Measurements from ENCODE around the gene SFXN2.

SFXN2 gene

DNA sequence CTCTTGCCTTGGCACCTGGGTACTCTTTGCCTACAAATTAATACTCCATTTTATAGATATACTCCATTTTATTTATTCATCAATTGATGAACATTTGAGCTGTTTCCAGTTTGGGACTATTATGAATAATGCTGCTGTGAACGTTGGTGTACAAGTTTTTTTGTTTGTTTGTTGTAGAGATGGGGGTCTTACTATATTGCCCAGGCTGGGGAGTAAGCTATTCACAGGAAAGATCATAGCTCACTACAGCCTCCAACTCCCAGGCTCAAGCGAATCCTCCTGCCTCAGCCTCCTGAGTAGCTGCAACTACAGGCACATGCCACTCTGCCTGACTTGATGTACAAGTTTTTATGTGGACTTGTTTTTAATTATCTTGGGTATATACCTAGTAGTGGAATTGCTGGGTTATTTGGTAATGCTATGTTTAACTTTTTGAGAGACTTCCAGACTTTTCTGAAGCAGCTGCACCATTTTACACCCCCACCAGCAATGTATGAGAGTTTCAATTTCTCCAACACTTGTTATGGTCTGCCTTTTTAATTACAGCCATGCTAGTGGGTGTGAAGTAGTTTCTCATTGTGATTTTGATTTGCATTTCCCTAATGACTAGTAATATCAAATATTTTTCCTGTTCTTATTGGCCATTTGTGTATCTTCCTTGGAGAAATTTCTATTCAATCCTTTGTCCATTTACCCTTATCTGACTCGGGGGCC, 45.2 kb downstream of the SFXN2 start:
- Histone ChIP-seq H3K9me3 (ENCODE audit: control insufficient read depth in 1 of 2, low read length in 2 of 2) (no peaks in the 10 kb centered on the region), H3K36me3 (ENCODE audit: control insufficient read depth in 1 of 2, insufficient read depth in 2 of 2, low read length in 2 of 2) (peaks cover 0 to 3% of the 10 kb centered on the region in 2 donors), H3K4me1 (ENCODE audit: control insufficient read depth in 1 of 2, insufficient read depth in 2 of 2, low read length in 2 of 2) (peaks cover 0 to 11% of the 10 kb centered on the region in 2 donors), H3K27me3 (ENCODE audit: low read depth, low read length) (no peaks in the 10 kb centered on the region), H3K27ac (ENCODE audit: low read length) (no peak overlapping the region), H3K4me3 (ENCODE audit: low read depth in 1 of 2, low read length in 2 of 2) (no peak overlapping the region)

DNA sequence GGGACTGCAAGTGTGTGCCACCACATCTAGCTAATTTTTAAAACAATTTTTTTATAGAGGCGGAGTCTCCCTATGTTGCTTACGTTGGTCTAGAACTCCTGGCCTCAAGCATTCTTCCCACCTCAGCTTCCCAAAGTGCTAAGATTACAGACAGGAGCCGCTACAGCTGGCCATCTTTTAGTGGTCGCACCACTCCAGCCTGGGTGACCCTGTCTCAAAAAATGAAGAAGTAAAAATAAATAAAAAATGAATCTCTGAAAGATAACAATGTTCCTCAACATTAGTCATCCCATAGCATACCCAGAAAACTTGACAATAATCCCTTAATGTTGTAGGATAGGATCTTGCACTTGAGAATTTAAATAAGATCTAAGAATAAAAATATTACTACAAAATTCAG, 47.5 kb downstream of the SFXN2 start:
- Histone ChIP-seq H3K27me3 (ENCODE audit: low read depth, low read length) (no peaks in the 10 kb centered on the region), H3K4me3 (ENCODE audit: low read depth in 1 of 2, low read length in 2 of 2) (no peak overlapping the region), H3K27ac (ENCODE audit: low read length) (no peak overlapping the region), H3K4me1 (ENCODE audit: control insufficient read depth in 1 of 2, insufficient read depth in 2 of 2, low read length in 2 of 2) (peaks cover 0 to 16% of the 10 kb centered on the region in 2 donors), H3K36me3 (ENCODE audit: control insufficient read depth in 1 of 2, insufficient read depth in 2 of 2, low read length in 2 of 2) (peaks cover 0 to 3% of the 10 kb centered on the region in 2 donors), H3K9me3 (ENCODE audit: control insufficient read depth in 1 of 2, low read length in 2 of 2) (no peaks in the 10 kb centered on the region)

DNA sequence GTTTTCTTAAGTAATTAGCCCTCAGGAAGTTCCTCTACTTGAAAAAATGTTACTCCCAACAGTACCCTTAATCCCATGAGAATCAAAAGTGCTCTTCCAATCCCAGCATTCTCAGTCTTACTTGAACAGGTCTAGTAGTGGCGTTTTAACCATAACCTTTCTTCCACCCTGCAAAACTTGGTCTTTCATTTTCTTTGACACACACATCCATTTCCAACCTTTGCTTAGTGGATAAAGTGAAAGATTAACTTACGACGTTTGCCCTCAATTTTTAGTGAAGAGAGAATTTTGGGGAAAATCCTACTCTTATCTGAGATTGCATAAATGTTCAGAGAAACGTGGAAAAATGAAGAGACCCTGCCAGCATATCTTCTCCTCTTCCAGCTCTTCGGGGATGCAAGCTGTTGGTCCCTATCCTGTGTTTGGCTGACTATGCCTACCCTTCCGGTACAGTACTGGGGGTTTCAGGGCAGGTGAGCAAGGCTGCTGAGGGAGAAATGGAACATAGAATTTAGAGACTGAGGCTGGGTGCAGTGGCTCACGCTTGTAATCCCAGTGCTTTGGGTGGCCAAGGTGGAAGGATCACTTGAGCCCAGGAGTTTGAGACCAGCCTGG, 48.1 kb downstream of the SFXN2 start:
- no peak overlapping the region for H3K27ac ChIP-seq (ENCODE audit: low read length)
- H3K36me3 ChIP-seq (ENCODE audit: control insufficient read depth in 1 of 2, insufficient read depth in 2 of 2, low read length in 2 of 2), result peaks cover 0 to 3% of the 10 kb centered on the region in 2 donors
- H3K4me1 ChIP-seq (ENCODE audit: control insufficient read depth in 1 of 2, insufficient read depth in 2 of 2, low read length in 2 of 2), result peaks cover 0 to 21% of the 10 kb centered on the region in 2 donors

DNA sequence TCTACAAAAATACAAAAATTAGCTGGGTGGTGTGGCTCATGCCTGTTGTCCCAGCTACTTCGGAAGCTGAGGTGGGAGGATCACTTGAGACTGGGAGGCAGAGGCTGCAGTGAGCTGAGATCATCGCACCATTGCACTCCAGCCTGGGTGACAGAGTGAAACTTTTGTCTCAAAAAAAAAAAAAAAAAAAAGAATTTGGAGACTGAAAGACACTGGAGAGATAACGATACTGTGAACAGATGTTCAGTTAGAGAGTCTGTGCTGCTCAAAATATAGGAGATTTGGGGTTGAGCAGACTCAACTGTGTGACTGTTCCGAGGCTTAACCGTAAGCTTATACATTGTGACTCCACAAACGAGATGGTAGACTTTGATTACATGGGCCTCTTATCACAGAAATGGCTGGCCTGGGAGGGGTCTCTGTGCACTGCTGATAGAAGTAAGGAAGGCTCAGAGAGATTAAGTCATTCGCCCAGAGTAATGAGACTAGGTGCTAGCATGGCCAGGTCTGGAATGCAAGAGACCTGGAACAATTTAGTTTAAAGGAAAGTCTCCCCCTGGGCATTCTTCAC, 48.7 kb downstream of the SFXN2 start:
- Histone ChIP-seq H3K36me3 (ENCODE audit: control insufficient read depth in 1 of 2, insufficient read depth in 2 of 2, low read length in 2 of 2) (peaks cover 0 to 3% of the 10 kb centered on the region in 2 donors), H3K27me3 (ENCODE audit: low read depth, low read length) (no peaks in the 10 kb centered on the region), H3K27ac (ENCODE audit: low read length) (no peak overlapping the region), H3K4me1 (ENCODE audit: control insufficient read depth in 1 of 2, insufficient read depth in 2 of 2, low read length in 2 of 2) (peaks cover 0 to 21% of the 10 kb centered on the region in 2 donors), H3K9me3 (ENCODE audit: control insufficient read depth in 1 of 2, low read length in 2 of 2) (no peaks in the 10 kb centered on the region), H3K4me3 (ENCODE audit: low read depth in 1 of 2, low read length in 2 of 2) (no peak overlapping the region)

More for the DNA sequence above, 48.1 kb downstream of the SFXN2 start:
- Histone ChIP-seq H3K9me3 (ENCODE audit: control insufficient read depth in 1 of 2, low read length in 2 of 2) (no peaks in the 10 kb centered on the region), H3K27me3 (ENCODE audit: low read depth, low read length) (no peaks in the 10 kb centered on the region), H3K4me3 (ENCODE audit: low read depth in 1 of 2, low read length in 2 of 2) (no peak overlapping the region)

DNA sequence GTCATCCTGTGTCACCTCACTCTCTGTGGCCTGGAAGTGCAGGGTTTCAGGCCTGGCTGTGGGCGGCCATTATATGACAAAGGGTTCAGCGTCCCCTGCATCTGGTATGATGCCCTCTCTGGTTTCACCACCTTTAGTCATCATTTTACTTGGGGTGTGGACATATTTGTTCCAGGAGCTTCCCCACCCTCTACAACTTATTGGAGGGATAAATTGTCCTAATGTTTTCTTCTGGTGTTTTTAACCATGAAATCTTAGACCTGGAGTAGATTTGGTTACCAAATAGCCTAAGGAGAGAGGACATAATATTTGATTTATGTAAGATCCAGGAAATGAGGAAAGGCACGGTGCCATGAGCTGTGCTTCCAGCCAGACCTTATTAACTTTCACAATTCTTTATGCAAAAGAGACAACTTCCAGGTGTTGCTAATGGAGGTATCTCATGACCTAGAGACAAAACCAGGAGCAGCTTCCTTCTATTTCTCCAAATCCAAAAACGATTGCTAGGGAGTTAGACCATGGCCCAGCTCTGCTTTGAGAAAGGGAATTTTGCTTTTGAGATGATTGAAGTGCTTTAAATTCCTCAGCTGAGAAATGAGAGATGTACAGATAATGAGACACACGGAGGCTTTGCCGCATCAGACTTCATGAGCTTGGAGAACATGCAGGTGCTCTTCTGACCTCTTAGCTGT, 50.2 kb downstream of the SFXN2 start:
- Histone ChIP-seq H3K4me1 (ENCODE audit: control insufficient read depth in 1 of 2, insufficient read depth in 2 of 2, low read length in 2 of 2) (peaks cover 3 to 21% of the 10 kb centered on the region in 2 donors), H3K27ac (ENCODE audit: low read length) (no peak overlapping the region)

DNA sequence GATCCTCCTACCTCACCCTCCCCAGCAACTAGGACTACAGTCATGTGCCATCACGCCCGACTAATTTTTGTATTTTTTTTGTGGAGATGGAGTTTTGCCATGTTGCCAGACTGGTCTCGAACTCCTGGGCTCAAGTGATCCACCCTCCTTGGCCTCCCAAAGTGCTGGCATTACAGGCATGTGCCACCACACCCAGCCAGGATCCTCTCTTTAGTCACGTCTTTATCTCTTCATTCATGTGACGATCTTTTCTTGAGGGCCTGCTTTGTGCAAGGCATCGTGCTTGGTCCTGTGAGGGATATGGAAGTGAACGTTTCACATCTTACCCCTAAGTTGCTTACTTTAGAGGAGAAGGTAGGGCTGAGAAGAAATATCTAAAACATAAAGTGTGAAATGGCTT, 50.9 kb downstream of the SFXN2 start:
- H3K27me3 ChIP-seq (ENCODE audit: low read depth, low read length), result no peaks in the 10 kb centered on the region
- no peak overlapping the region for H3K27ac ChIP-seq (ENCODE audit: low read length)
- no peak overlapping the region for H3K4me3 ChIP-seq (ENCODE audit: low read depth in 1 of 2, low read length in 2 of 2)
- H3K9me3 ChIP-seq (ENCODE audit: control insufficient read depth in 1 of 2, low read length in 2 of 2), result no peaks in the 10 kb centered on the region
- H3K36me3 ChIP-seq (ENCODE audit: control insufficient read depth in 1 of 2, insufficient read depth in 2 of 2, low read length in 2 of 2), result peaks cover 0 to 3% of the 10 kb centered on the region in 2 donors
- H3K4me1 ChIP-seq (ENCODE audit: control insufficient read depth in 1 of 2, insufficient read depth in 2 of 2, low read length in 2 of 2), result peaks cover 5 to 23% of the 10 kb centered on the region in 2 donors

More for the DNA sequence above, 50.2 kb downstream of the SFXN2 start:
- Histone ChIP-seq H3K27me3 (ENCODE audit: low read depth, low read length) (no peaks in the 10 kb centered on the region), H3K9me3 (ENCODE audit: control insufficient read depth in 1 of 2, low read length in 2 of 2) (no peaks in the 10 kb centered on the region), H3K4me3 (ENCODE audit: low read depth in 1 of 2, low read length in 2 of 2) (no peak overlapping the region), H3K36me3 (ENCODE audit: control insufficient read depth in 1 of 2, insufficient read depth in 2 of 2, low read length in 2 of 2) (peaks cover 0 to 3% of the 10 kb centered on the region in 2 donors)

DNA sequence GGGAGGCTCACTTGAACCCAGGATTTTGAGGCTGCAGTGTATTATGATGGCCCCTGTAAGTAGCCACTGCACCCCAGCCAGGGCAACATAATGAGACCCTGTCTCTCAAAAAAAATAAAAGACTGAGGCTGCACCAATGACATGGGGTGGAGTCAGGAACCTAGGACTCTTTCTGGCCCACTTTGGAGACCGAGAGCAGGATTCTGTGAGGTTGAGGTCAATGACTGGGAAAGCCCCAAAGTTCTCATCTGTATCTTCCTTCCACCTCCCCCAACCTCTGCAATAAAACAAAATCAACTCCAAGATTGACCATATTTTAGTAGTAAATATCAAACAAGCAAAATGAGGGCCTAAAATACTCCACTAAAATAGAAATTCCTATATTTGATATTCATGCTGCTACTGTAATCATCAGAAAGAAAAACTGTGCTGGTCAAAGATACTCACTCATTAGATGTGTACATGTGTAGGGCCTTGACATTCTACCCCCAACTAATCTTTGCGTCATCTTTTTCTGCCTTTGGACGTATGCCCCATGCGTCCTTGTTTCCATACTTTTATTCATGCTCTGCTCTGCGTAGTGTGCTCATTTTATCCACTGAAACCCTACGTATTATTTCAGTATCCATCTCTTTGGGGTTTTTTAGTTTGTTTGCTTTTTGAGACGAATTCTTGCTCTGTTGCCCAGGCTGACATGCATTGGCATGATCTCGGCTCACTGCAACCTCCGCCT, 53.2 kb downstream of the SFXN2 start:
- Histone ChIP-seq H3K27ac (ENCODE audit: low read length) (no peak overlapping the region), H3K36me3 (ENCODE audit: control insufficient read depth in 1 of 2, insufficient read depth in 2 of 2, low read length in 2 of 2) (peaks cover 0 to 3% of the 10 kb centered on the region in 2 donors), H3K4me1 (ENCODE audit: control insufficient read depth in 1 of 2, insufficient read depth in 2 of 2, low read length in 2 of 2) (peaks cover 5 to 26% of the 10 kb centered on the region in 2 donors), H3K4me3 (ENCODE audit: low read depth in 1 of 2, low read length in 2 of 2) (no peak overlapping the region), H3K9me3 (ENCODE audit: control insufficient read depth in 1 of 2, low read length in 2 of 2) (no peaks in the 10 kb centered on the region), H3K27me3 (ENCODE audit: low read depth, low read length) (no peaks in the 10 kb centered on the region)

DNA sequence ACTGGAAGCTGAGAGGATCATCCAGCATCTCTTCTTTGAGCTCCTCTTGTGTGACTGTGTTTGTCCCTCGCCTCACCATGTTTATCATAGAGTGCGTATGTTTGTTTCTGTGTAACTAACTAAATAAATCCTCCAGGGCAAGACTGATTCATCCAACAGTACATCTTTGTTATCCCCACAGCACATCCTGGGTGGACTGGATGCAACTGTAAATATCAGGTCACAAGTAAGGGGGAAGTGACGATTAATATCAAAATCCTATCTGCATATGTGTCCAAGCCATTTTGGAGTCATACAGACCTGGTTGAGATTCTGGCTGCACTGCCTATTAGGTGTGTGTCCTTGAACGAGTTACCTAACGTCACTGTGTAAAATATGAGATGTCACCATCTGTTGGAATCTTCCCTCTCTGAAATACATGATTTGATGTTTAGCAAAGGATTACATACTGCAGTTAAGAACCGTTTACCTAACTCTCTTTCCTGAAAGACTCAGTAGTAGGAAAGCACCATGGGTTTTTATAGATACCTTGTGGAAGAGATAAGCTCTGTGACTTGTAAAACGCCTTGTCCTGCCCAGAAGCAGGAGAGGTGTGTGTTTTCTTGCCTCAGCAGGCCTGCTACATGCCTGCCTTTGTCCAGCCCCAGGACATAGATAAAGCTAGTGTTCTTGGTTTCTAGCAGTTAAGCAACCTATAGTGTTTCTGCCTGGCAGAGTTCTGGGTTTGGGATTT, 55.1 kb downstream of the SFXN2 start:
- no peaks in the 10 kb centered on the region for H3K9me3 ChIP-seq (ENCODE audit: control insufficient read depth in 1 of 2, low read length in 2 of 2)
- H3K36me3 ChIP-seq (ENCODE audit: control insufficient read depth in 1 of 2, insufficient read depth in 2 of 2, low read length in 2 of 2), result no peaks in the 10 kb centered on the region
- H3K27ac ChIP-seq (ENCODE audit: low read length), result no peak overlapping the region
- H3K27me3 ChIP-seq (ENCODE audit: low read depth, low read length), result no peaks in the 10 kb centered on the region
- H3K4me3 ChIP-seq (ENCODE audit: low read depth in 1 of 2, low read length in 2 of 2), result no peak overlapping the region
- H3K4me1 ChIP-seq (ENCODE audit: control insufficient read depth in 1 of 2, insufficient read depth in 2 of 2, low read length in 2 of 2), result peaks cover 13 to 37% of the 10 kb centered on the region in 2 donors

DNA sequence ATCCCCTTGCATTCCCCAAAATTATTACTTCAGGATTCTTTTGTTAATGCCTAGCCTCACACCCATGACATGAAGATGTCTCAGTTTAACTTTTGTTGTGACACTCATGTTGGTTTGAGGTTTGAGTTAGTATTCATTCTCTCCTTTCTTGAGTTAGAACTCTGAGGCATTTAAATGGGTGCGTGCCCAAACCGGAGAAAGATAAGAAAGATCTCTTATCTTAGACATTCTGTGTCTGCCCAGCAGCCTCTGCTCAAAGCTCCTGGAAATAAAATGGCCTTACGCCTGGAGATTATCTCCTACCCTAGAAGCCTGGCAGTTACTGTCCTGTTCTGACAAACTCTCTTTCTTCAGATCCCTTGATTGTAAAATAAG, 55.7 kb downstream of the SFXN2 start:
- H3K4me3 ChIP-seq (ENCODE audit: low read depth in 1 of 2, low read length in 2 of 2), result no peak overlapping the region
- H3K27ac ChIP-seq (ENCODE audit: low read length), result no peak overlapping the region
- no peaks in the 10 kb centered on the region for H3K27me3 ChIP-seq (ENCODE audit: low read depth, low read length)
- no peaks in the 10 kb centered on the region for H3K36me3 ChIP-seq (ENCODE audit: control insufficient read depth in 1 of 2, insufficient read depth in 2 of 2, low read length in 2 of 2)
- H3K4me1 ChIP-seq (ENCODE audit: control insufficient read depth in 1 of 2, insufficient read depth in 2 of 2, low read length in 2 of 2), result peaks cover 14 to 40% of the 10 kb centered on the region in 2 donors
- no peaks in the 10 kb centered on the region for H3K9me3 ChIP-seq (ENCODE audit: control insufficient read depth in 1 of 2, low read length in 2 of 2)

DNA sequence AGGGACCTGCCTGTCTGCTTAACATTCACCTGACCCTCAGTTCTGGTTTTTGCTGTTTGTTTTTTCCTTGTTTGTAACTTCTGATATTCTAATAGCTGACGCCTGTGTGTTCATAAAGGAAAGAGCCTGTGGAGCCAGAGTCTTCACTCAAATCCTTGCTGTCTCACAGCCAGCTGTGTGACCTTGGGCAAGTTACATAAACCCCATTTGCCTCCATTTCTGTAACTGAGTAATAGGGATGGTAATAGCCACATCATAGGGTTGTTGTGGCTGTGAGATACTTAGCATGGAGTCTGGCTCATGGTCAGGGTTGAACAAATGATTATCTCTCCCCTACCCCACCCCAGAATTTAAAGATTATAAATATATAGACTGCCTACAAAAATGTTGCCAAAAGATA, 56.4 kb downstream of the SFXN2 start:
- Histone ChIP-seq H3K27me3 (ENCODE audit: low read depth, low read length) (no peaks in the 10 kb centered on the region), H3K27ac (ENCODE audit: low read length) (no peak overlapping the region), H3K36me3 (ENCODE audit: control insufficient read depth in 1 of 2, insufficient read depth in 2 of 2, low read length in 2 of 2) (no peaks in the 10 kb centered on the region), H3K4me3 (ENCODE audit: low read depth in 1 of 2, low read length in 2 of 2) (no peak overlapping the region), H3K4me1 (ENCODE audit: control insufficient read depth in 1 of 2, insufficient read depth in 2 of 2, low read length in 2 of 2) (peaks cover 21 to 47% of the 10 kb centered on the region in 2 donors), H3K9me3 (ENCODE audit: control insufficient read depth in 1 of 2, low read length in 2 of 2) (no peaks in the 10 kb centered on the region)
